CD4-positive, alpha-beta T cell (primary cell): ENCODE measurements around the gene GSTT4. TPM values are rescaled to one million over a fixed set of nuclear protein-coding genes. Genes with fewer than 3 reads are reported as not detected.

Experiments
- ATAC-seq: fragments of 200-7000 bp; cut with Tn5 transposase; one replicate; pipeline ENCODE4 v1.10.0; 2022; ENCODE audit warnings: mild to moderate bottlenecking; ENCODE audit not compliant: poor library complexity
- CTCF ChIA-PET: fragments of 350-600 bp; sonication (Branson Sonifier 250); formaldehyde crosslinking; loops from one replicate; lab custom pipeline; 2021; ENCODE audit warnings: antibody characterized with exemption, inconsistent platforms; lab: Charles Lee
- POLR2A ChIA-PET: fragments of 350-600 bp; sonication (Branson Sonifier 250); formaldehyde crosslinking; loops from one replicate; lab custom pipeline; 2021; ENCODE audit warnings: antibody characterized with exemption, inconsistent platforms; lab: Charles Lee
- DNase-seq, 14 experiments: peaks; one replicate each; pipeline ENCODE4 v3.0.0-alpha.2; 2013 to 2020; ENCODE audit warnings: mixed read lengths in 2 of 14
- H3K27ac ChIP-seq, 2 donors: one replicate each; pipeline versions ENCODE4 v1.5.1 to v1.7.0; 2013; ENCODE audit warnings: low read length in 2 of 2, low read depth in 1 of 2, mild to moderate bottlenecking in 1 of 2
- H3K27me3 ChIP-seq, 2 experiments: 1 replicate in 1 of 2; 2 replicates in 1 of 2; pipeline versions ENCODE4 v1.6.1 to v1.7.0; 2013; ENCODE audit warnings: low read length in 2 of 2, control low read depth in 1 of 2, mild to moderate bottlenecking in 1 of 2, moderate library complexity in 1 of 2; ENCODE audit not compliant: insufficient read depth in 2 of 2, control insufficient read depth in 1 of 2
- H3K36me3 ChIP-seq: one replicate; pipeline ENCODE4 v1.6.1; 2013; ENCODE audit warnings: low read length, control low read depth; ENCODE audit not compliant: insufficient read depth
- H3K4me1 ChIP-seq: one replicate; pipeline ENCODE4 v1.6.1; 2013; ENCODE audit warnings: low read length, control low read depth; ENCODE audit not compliant: insufficient read depth
- H3K4me3 ChIP-seq: one replicate; pipeline ENCODE4 v1.5.1; 2013; ENCODE audit warnings: mild to moderate bottlenecking, low read length, moderate library complexity
- H3K9me3 ChIP-seq, 2 experiments: 1 replicate in 1 of 2; 2 replicates in 1 of 2; pipeline versions ENCODE4 v1.6.1 to v1.7.0; 2013; ENCODE audit warnings: low read length in 2 of 2, mild to moderate bottlenecking in 2 of 2, control low read depth in 1 of 2, moderate library complexity in 1 of 2; ENCODE audit not compliant: control insufficient read depth in 1 of 2, insufficient read depth in 1 of 2
- H3K27ac Mint-ChIP-seq: one replicate; pipeline ENCODE4 v1.8.0; 2020; ENCODE audit warnings: mixed read lengths
- H3K27me3 Mint-ChIP-seq: one replicate; pipeline ENCODE4 v1.8.0; 2021; ENCODE audit warnings: mixed read lengths
- H3K36me3 Mint-ChIP-seq: one replicate; pipeline ENCODE4 v1.8.0; 2021; ENCODE audit warnings: low read depth, mixed read lengths
- H3K4me1 Mint-ChIP-seq: one replicate; pipeline ENCODE4 v1.8.0; 2021; ENCODE audit warnings: low read depth, mixed read lengths
- H3K4me3 Mint-ChIP-seq: one replicate; pipeline ENCODE4 v1.8.0; 2020; ENCODE audit warnings: mild to moderate bottlenecking, mixed read lengths
- H3K9me3 Mint-ChIP-seq: one replicate; pipeline ENCODE4 v1.8.0; 2020; ENCODE audit warnings: mixed read lengths
- intact Hi-C, 2 experiments: fragments of 100-400 bp; cut with DNase I in 1 of 2; cut with micrococcal nuclease in 1 of 2; formaldehyde crosslinking; loops; one replicate each; pipeline versions ENCODE4 v1.15.1 to v1.9.0; 2023 to 2025; cut with DNase I, micrococcal nuclease
- total RNA-seq, 174 experiments: library from RNA in 2 of 174; stranded (reverse) in 2 of 174; gene quantifications; one replicate each; pipeline ENCODE4 v1.2.3 and lab custom pipeline; 2021 to 2026
- TF ChIP-seq, protein P1 (sequence below): fragments of 200-600 bp; IDR thresholded peaks from one replicate; pipeline ENCODE4 v1.8.0; 2022; ENCODE audit warnings: antibody characterized with exemption, mild to moderate bottlenecking

GSTT4 gene
- total RNA-seq, 2 experiments from 2014 or later = not detected

- H3K4me3 ChIP-seq = no peak overlapping the region
- ChIA-PET CTCF (interaction anchor here (0.5 kb wide), 1 partner anchor 10 kb away, joined by 3 read pairs; no protein-coding TSS in a partner anchor), POLR2A (no interaction called here)
- intact Hi-C loops = loop anchor here in 1 of 2 experiments (5.0 kb wide), 1 partner anchor 54 kb away; no protein-coding TSS in a partner anchor
- ATAC-seq (no peak), DNase-seq (no peak)
- peaks cover 7% of the 10 kb centered on the region for H3K36me3 Mint-ChIP-seq
- H3K27me3 ChIP-seq = no peaks in the 10 kb centered on the region
- no peak overlapping the region for H3K4me3 Mint-ChIP-seq
- H3K27me3 Mint-ChIP-seq = peaks cover 9% of the 10 kb centered on the region
- no peaks in the 10 kb centered on the region for H3K9me3 Mint-ChIP-seq
- TF ChIP-seq, protein P1, sequence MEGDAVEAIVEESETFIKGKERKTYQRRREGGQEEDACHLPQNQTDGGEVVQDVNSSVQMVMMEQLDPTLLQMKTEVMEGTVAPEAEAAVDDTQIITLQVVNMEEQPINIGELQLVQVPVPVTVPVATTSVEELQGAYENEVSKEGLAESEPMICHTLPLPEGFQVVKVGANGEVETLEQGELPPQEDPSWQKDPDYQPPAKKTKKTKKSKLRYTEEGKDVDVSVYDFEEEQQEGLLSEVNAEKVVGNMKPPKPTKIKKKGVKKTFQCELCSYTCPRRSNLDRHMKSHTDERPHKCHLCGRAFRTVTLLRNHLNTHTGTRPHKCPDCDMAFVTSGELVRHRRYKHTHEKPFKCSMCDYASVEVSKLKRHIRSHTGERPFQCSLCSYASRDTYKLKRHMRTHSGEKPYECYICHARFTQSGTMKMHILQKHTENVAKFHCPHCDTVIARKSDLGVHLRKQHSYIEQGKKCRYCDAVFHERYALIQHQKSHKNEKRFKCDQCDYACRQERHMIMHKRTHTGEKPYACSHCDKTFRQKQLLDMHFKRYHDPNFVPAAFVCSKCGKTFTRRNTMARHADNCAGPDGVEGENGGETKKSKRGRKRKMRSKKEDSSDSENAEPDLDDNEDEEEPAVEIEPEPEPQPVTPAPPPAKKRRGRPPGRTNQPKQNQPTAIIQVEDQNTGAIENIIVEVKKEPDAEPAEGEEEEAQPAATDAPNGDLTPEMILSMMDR = no peak
- no peak overlapping the region for H3K27ac ChIP-seq
- no peaks in the 10 kb centered on the region for H3K36me3 ChIP-seq
- H3K27ac Mint-ChIP-seq = no peak overlapping the region
- peaks cover 6% of the 10 kb centered on the region for H3K4me1 ChIP-seq
- H3K9me3 ChIP-seq = no peaks in the 10 kb centered on the region
- H3K4me1 Mint-ChIP-seq = peaks cover 13% of the 10 kb centered on the region
Measured at GRCh38 chr22:24006207-24006913, 1.1 kb upstream of the GSTT4 start.

- Histone ChIP-seq H3K27me3 (no peaks in the 10 kb centered on the region), H3K27ac (no peak overlapping the region), H3K4me3 (no peak overlapping the region), H3K9me3 (no peaks in the 10 kb centered on the region), H3K4me1 (no peaks in the 10 kb centered on the region), H3K36me3 (no peaks in the 10 kb centered on the region)
- Mint-ChIP-seq H3K27ac (no peak overlapping the region), H3K4me1 (no peaks in the 10 kb centered on the region), H3K27me3 (peaks cover 9% of the 10 kb centered on the region), H3K9me3 (no peaks in the 10 kb centered on the region), H3K4me3 (no peak overlapping the region), H3K36me3 (no peaks in the 10 kb centered on the region)
- ChIA-PET POLR2A (no interaction called here), CTCF (no interaction called here)
- intact Hi-C loops = no loop called here
- no peak for DNase-seq
- TF ChIP-seq, protein P1 = no peak
- ATAC-seq = no peak
Measured at GRCh38 chr22:24003887-24004286, 1.4 kb downstream of the GSTT4 start.

DNA sequence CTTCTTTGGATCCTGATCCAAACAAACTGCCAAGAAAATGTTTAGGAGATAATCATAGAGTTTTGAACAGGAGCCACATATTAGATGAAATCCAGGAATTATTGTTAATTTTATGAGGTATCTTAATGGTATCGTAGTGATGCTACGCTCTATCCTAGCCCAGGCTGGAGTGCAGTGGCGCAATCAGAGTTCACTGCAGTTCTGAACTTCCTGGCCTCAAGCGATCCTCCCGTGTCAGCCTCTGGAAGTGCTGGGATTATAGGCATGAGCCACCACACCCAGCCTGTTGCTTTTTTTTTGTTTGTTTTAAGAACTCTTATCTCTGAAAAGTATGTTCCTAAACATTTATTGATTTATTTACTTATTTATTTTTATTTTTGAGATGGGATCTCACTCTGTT lies 2.4 kb downstream of the GSTT4 start:
- no peaks in the 10 kb centered on the region for H3K4me1 Mint-ChIP-seq
- Histone ChIP-seq H3K4me1 (no peaks in the 10 kb centered on the region), H3K9me3 (no peaks in the 10 kb centered on the region), H3K36me3 (no peaks in the 10 kb centered on the region), H3K27me3 (no peaks in the 10 kb centered on the region), H3K4me3 (no peak overlapping the region), H3K27ac (no peak overlapping the region)
- H3K27me3 Mint-ChIP-seq = peaks cover 9% of the 10 kb centered on the region
- no peaks in the 10 kb centered on the region for H3K9me3 Mint-ChIP-seq
- ChIA-PET CTCF (no interaction called here), POLR2A (no interaction called here)
- no peak for ATAC-seq
- no peak for DNase-seq
- no peak overlapping the region for H3K27ac Mint-ChIP-seq
- no peaks in the 10 kb centered on the region for H3K36me3 Mint-ChIP-seq
- TF ChIP-seq, protein P1 = no peak
- no peak overlapping the region for H3K4me3 Mint-ChIP-seq
- intact Hi-C loops = no loop called here
